Common myeloid progenitor, CD34-positive (primary cell): Measurements from ENCODE around the gene GNB2.
"Not testable (repeated sequence)": the region's sequence is repeated elsewhere in the genome, so short reads cannot be mapped to it uniquely, and the experiment has no call there.

Source experiments
- CTCF ChIA-PET: fragments of 350-600 bp; sonication (Branson Sonifier 250); formaldehyde crosslinking; loops from one replicate; lab custom pipeline; 2021; ENCODE audit warnings: antibody characterized with exemption; lab: Charles Lee
- POLR2A ChIA-PET: fragments of 350-600 bp; sonication (Branson Sonifier 250); formaldehyde crosslinking; loops from one replicate; lab custom pipeline; 2021; ENCODE audit warnings: antibody characterized with exemption; lab: Charles Lee
- DNase-seq, 3 donors: peaks; one replicate each; pipeline versions ENCODE4 v3.0.0 to v3.0.0-alpha.2; 2013
- H3K27ac ChIP-seq, 2 experiments: 1 replicate in 1 of 2; 2 replicates in 1 of 2; pipeline ENCODE4 v1.7.0; 2013; ENCODE audit warnings: inconsistent platforms in 2 of 2, low read length in 2 of 2, mild to moderate bottlenecking in 2 of 2, low read depth in 1 of 2, moderate library complexity in 1 of 2; ENCODE audit not compliant: severe bottlenecking in 2 of 2, insufficient read depth in 1 of 2, poor library complexity in 1 of 2
- H3K27me3 ChIP-seq, 5 experiments: replicated peaks in 2 of 5; 1 replicate in 3 of 5; 2 replicates in 2 of 5; pipeline versions ENCODE4 v1.6.1 to v1.7.0; 2013; ENCODE audit warnings: low read length in 4 of 5, mild to moderate bottlenecking in 2 of 5, moderate library complexity in 2 of 5, inconsistent platforms in 1 of 5; ENCODE audit not compliant: insufficient read depth in 5 of 5, control insufficient read depth in 4 of 5
- H3K36me3 ChIP-seq, 4 experiments: 1 replicate in 2 of 4; 2 replicates in 2 of 4; pipeline versions ENCODE4 v1.6.1 to v1.7.0; 2013; ENCODE audit warnings: low read length in 3 of 4, control low read depth in 1 of 4, mild to moderate bottlenecking in 1 of 4; ENCODE audit not compliant: control insufficient read depth in 4 of 4, insufficient read depth in 4 of 4
- H3K4me1 ChIP-seq, 4 experiments: 1 replicate in 3 of 4; 2 replicates in 1 of 4; pipeline versions ENCODE4 v1.6.1 to v1.7.1; 2013; ENCODE audit warnings: low read length in 3 of 4, mild to moderate bottlenecking in 3 of 4, control low read depth in 1 of 4, inconsistent platforms in 1 of 4, moderate library complexity in 1 of 4; ENCODE audit not compliant: control insufficient read depth in 4 of 4, insufficient read depth in 4 of 4; ENCODE audit errors: control extremely low read depth in 1 of 4
- H3K4me3 ChIP-seq, 7 experiments: 1 replicate in 4 of 7; 2 replicates in 3 of 7; pipeline versions ENCODE4 v1.5.1 to v1.7.0; 2013; ENCODE audit warnings: mild to moderate bottlenecking in 7 of 7, low read length in 6 of 7, moderate library complexity in 6 of 7, inconsistent platforms in 2 of 7, low read depth in 2 of 7, control low read depth in 1 of 7; ENCODE audit not compliant: insufficient read depth in 4 of 7, control insufficient read depth in 1 of 7; ENCODE audit errors: extremely low read depth in 1 of 7
- H3K9me3 ChIP-seq, 5 experiments: 1 replicate in 4 of 5; 2 replicates in 1 of 5; pipeline versions ENCODE4 v1.6.1 to v1.7.1; 2013; ENCODE audit warnings: low read length in 4 of 5, mild to moderate bottlenecking in 2 of 5, inconsistent platforms in 1 of 5, low read depth in 1 of 5, moderate library complexity in 1 of 5; ENCODE audit not compliant: control insufficient read depth in 4 of 5, insufficient read depth in 2 of 5; ENCODE audit errors: control extremely low read depth in 1 of 5
- WGBS: methylation state at CpG from one replicate; pipeline ENCODE4 v1.1.5; 2013; ENCODE audit not compliant: insufficient coverage; 5-methylcytosine and 5-hydroxymethylcytosine counted together

Gene GNB2

DNA sequence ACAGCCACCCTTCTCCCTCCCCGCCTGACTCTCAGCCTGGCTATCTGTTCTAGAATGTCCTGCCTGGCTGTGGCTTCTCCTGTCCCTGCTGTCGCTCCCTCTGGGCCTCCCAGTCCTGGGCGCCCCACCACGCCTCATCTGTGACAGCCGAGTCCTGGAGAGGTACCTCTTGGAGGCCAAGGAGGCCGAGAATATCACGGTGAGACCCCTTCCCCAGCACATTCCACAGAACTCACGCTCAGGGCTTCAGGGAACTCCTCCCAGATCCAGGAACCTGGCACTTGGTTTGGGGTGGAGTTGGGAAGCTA lies 47.9 kb downstream of the GNB2 start:
- ChIA-PET POLR2A (no interaction called here), CTCF (interaction anchor here (0.7 to 4.0 kb wide), 5 partner anchors 9 to 130 kb away, joined by 3 to 18 read pairs (median 4); partner anchors contain the start of genes POP7 and SLC12A9)
- 93% methylated on average over 7 of the region's 8 CpGs for WGBS
- H3K27ac ChIP-seq: no peak overlapping the region
- H3K36me3 ChIP-seq: no peaks in the 10 kb centered on the region
- no peak overlapping the region for H3K4me3 ChIP-seq
- H3K4me1 ChIP-seq: peaks cover 0 to 14% (median 8%) of the 10 kb centered on the region in 4 experiments
- peaks cover 0 to 50% (median 29%) of the 10 kb centered on the region in 5 experiments for H3K27me3 ChIP-seq
- no peak for DNase-seq
- H3K9me3 ChIP-seq: peaks cover 0 to 13% (median 4%) of the 10 kb centered on the region in 5 experiments

DNA sequence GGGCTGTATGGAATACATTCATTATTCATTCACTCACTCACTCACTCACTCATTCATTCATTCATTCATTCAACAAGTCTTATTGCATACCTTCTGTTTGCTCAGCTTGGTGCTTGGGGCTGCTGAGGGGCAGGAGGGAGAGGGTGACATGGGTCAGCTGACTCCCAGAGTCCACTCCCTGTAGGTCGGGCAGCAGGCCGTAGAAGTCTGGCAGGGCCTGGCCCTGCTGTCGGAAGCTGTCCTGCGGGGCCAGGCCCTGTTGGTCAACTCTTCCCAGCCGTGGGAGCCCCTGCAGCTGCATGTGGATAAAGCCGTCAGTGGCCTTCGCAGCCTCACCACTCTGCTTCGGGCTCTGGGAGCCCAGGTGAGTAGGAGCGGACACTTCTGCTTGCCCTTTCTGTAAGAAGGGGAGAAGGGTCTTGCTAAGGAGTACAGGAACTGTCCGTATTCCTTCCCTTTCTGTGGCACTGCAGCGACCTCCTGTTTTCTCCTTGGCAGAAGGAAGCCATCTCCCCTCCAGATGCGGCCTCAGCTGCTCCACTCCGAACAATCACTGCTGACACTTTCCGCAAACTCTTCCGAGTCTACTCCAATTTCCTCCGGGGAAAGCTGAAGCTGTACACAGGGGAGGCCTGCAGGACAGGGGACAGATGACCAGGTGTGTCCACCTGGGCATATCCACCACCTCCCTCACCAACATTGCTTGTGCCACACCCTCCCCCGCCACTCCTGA lies 49.1 kb downstream of the GNB2 start:
- ChIA-PET CTCF (interaction anchor here (0.8 to 5.0 kb wide), 5 partner anchors 10 to 129 kb away, joined by 3 to 30 read pairs (median 5); partner anchors contain the start of genes POP7, SLC12A9 and ZAN), POLR2A (no interaction called here)
- no peak overlapping the region for H3K27ac ChIP-seq
- no peak for DNase-seq
- H3K4me1 ChIP-seq: peaks cover 0 to 14% (median 8%) of the 10 kb centered on the region in 4 experiments
- WGBS: 92% methylated on average over 10 of the region's 17 CpGs
- H3K27me3 ChIP-seq: peaks cover 2 to 50% (median 29%) of the 10 kb centered on the region in 5 experiments
- H3K9me3 ChIP-seq: peaks cover 0 to 12% (median 4%) of the 10 kb centered on the region in 5 experiments
- no peak overlapping the region for H3K4me3 ChIP-seq
- H3K36me3 ChIP-seq: no peaks in the 10 kb centered on the region

GRCh38 chr7:100723732-100724275 lies 50.3 kb downstream of the GNB2 start:
- no peaks in the 10 kb centered on the region for H3K36me3 ChIP-seq
- no peak for DNase-seq
- peaks cover 0 to 14% (median 8%) of the 10 kb centered on the region in 4 experiments for H3K4me1 ChIP-seq
- H3K9me3 ChIP-seq: peaks cover 0 to 8% (median 3%) of the 10 kb centered on the region in 5 experiments
- ChIA-PET POLR2A (no interaction called here), CTCF (interaction anchor here (1.5 to 5.0 kb wide), 3 partner anchors 9 to 128 kb away, joined by 5 to 30 read pairs (median 11); partner anchors contain the start of genes POP7, SLC12A9 and ZAN)
- H3K27me3 ChIP-seq: peaks cover 2 to 49% (median 29%) of the 10 kb centered on the region in 5 experiments
- WGBS: 94% methylated on average over 8 of the region's 16 CpGs
- H3K4me3 ChIP-seq: no peak overlapping the region
- H3K27ac ChIP-seq: no peak overlapping the region

DNA sequence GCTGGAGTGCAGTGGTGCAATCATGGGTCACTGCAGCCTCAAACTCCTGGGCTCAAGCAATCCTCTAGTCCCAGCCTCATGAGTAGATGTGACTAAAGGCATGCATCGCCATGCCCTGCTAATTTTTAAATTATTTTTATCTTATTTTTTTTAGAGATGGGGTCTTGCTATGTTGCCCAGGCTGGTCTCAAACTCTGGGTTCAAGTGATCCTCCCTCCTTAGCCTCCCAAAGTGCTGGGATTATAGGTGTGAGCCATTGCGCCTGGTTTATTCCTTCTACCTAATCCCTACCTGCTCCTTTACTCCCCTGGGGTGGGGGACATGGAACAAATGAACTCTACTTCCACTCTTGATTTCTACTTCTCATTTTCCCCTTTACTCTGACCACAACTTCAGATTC lies 50.8 kb downstream of the GNB2 start:
- H3K9me3 ChIP-seq, POLR2A ChIA-PET: not testable (repeated sequence)

GRCh38 chr7:100726996-100727761 lies 53.6 kb downstream of the GNB2 start:
- peaks cover 2 to 16% (median 14%) of the 10 kb centered on the region in 5 experiments for H3K27me3 ChIP-seq
- no peak for DNase-seq
- no peak overlapping the region for H3K4me3 ChIP-seq
- 82% methylated on average over 10 of the region's 12 CpGs for WGBS
- no peaks in the 10 kb centered on the region for H3K9me3 ChIP-seq
- POLR2A ChIA-PET: no interaction called here
- H3K4me1 ChIP-seq: no peaks in the 10 kb centered on the region
- CTCF ChIA-PET: interaction anchor here (0.7 to 1.6 kb wide), 4 partner anchors 9 to 104 kb away, joined by 3 read pairs; no protein-coding TSS in a partner anchor
- H3K36me3 ChIP-seq: no peaks in the 10 kb centered on the region
- no peak overlapping the region for H3K27ac ChIP-seq

More for the DNA sequence above, 50.8 kb downstream of the GNB2 start:
- not testable (repeated sequence) for H3K4me3 ChIP-seq, H3K36me3 ChIP-seq, DNase-seq, H3K27ac ChIP-seq
- Histone ChIP-seq H3K27me3 (peaks cover 2 to 43% (median 29%) of the 10 kb centered on the region in 5 experiments), H3K4me1 (peaks cover 0 to 14% (median 8%) of the 10 kb centered on the region in 4 experiments)
- 100% methylated on average over 1 of the region's 2 CpGs for WGBS
- CTCF ChIA-PET: interaction anchor here (1.0 to 5.0 kb wide), 6 partner anchors 8 to 127 kb away, joined by 3 to 30 read pairs (median 8); partner anchors contain the start of genes POP7, SLC12A9 and ZAN

GRCh38 chr7:100728196-100728595 lies 54.7 kb downstream of the GNB2 start:
- DNase-seq: no peak
- CTCF ChIA-PET: interaction anchor here (0.6 to 1.6 kb wide), 8 partner anchors 10 to 682 kb away, joined by 3 to 5 read pairs (median 4); partner anchors contain the start of gene POP7

More at GRCh38 chr7:100728196-100728595, 54.7 kb downstream of the GNB2 start:
- 100% methylated on average over 5 of the region's 8 CpGs for WGBS
- Histone ChIP-seq H3K4me3 (no peak overlapping the region), H3K9me3 (no peaks in the 10 kb centered on the region), H3K27me3 (peaks cover 2 to 9% (median 8%) of the 10 kb centered on the region in 5 experiments), H3K4me1 (no peaks in the 10 kb centered on the region), H3K27ac (no peak overlapping the region), H3K36me3 (no peaks in the 10 kb centered on the region)
- POLR2A ChIA-PET: interaction anchor here (0.8 kb wide), 1 partner anchor 91 kb away, joined by 4 read pairs; no protein-coding TSS in a partner anchor
